Lower lobe of right lung (tissue), 2 donors: Measurements from ENCODE around the gene FMNL2. TPM values are rescaled to one million over a fixed set of nuclear protein-coding genes. Genes with fewer than 3 reads are reported as not detected.

Experiments used
- ATAC-seq, 2 donors: fragments of 200-7000 bp; cut with Tn5 transposase; one replicate each; pipeline ENCODE4 v1.9.1; 2020 to 2022; ENCODE audit warnings: mild to moderate bottlenecking in 2 of 2, moderate library complexity in 2 of 2
- DNase-seq: peaks from one replicate; pipeline ENCODE4 v3.0.0-alpha.2; 2020
- H3K27ac ChIP-seq: fragments of 200-600 bp; one replicate; pipeline ENCODE4 v1.8.0; 2022
- H3K27me3 ChIP-seq: fragments of 200-600 bp; one replicate; pipeline ENCODE4 v1.8.0; 2022; ENCODE audit warnings: low read depth
- H3K36me3 ChIP-seq: fragments of 200-600 bp; one replicate; pipeline ENCODE4 v1.8.0; 2022; ENCODE audit warnings: mild to moderate bottlenecking
- H3K4me1 ChIP-seq: fragments of 200-600 bp; one replicate; pipeline ENCODE4 v1.8.0; 2022
- H3K4me3 ChIP-seq: fragments of 200-600 bp; one replicate; pipeline ENCODE4 v1.8.0; 2022; ENCODE audit warnings: mild to moderate bottlenecking
- H3K9me3 ChIP-seq: fragments of 200-600 bp; one replicate; pipeline ENCODE4 v1.8.0; 2022
- CTCF ChIP-seq: fragments of 200-600 bp; IDR thresholded peaks from one replicate; pipeline ENCODE4 v1.8.0; 2022; ENCODE audit warnings: antibody characterized with exemption, mild to moderate bottlenecking
- intact Hi-C: fragments of 100-400 bp; cut with DNase I; formaldehyde crosslinking; loops from one replicate; pipeline ENCODE4 v1.11.0; 2022
- total RNA-seq: library from RNA; stranded (reverse); fragmentation: NEBNext Ultra II Directional; extraction: Animal tissue kit (Norgen Biotek cat#: 25700); gene quantifications from one replicate; pipeline ENCODE4 v1.2.1, GENCODE V29; 2021
- donor health status: DM: no; HTN: yes; CAD: no; lungs with severe emphysema.

The FMNL2 gene
- total RNA-seq, 1 donor from 2014 or later, result 77.9 TPM

GRCh38 chr2:152407806-152408205 is 72.8 kb downstream of the FMNL2 start:
- Histone ChIP-seq H3K27me3 (no peaks in the 10 kb centered on the region), H3K4me1 (peaks cover 73% of the 10 kb centered on the region), H3K27ac (no peak overlapping the region), H3K4me3 (no peak overlapping the region), H3K9me3 (no peaks in the 10 kb centered on the region), H3K36me3 (no peaks in the 10 kb centered on the region)
- no peak for ATAC-seq
- no peak for DNase-seq
- TF ChIP-seq CTCF, result no peak
- intact Hi-C loops, result no loop called here

- TF ChIP-seq CTCF, result no peak
- H3K36me3 ChIP-seq, result no peaks in the 10 kb centered on the region
- H3K27me3 ChIP-seq, result no peaks in the 10 kb centered on the region
- H3K4me3 ChIP-seq, result no peak overlapping the region
- DNase-seq, result no peak
- ATAC-seq, result no peak
- intact Hi-C loops, result no loop called here
- no peak overlapping the region for H3K27ac ChIP-seq
- H3K4me1 ChIP-seq, result peaks cover 69% of the 10 kb centered on the region
- H3K9me3 ChIP-seq, result no peaks in the 10 kb centered on the region
Observed at GRCh38 chr2:152408254-152408653, 73.3 kb downstream of the FMNL2 start.

GRCh38 chr2:152409386-152410164 is 74.6 kb downstream of the FMNL2 start:
- Histone ChIP-seq H3K9me3 (no peaks in the 10 kb centered on the region), H3K27ac (no peak overlapping the region), H3K4me3 (no peak overlapping the region), H3K27me3 (no peaks in the 10 kb centered on the region), H3K4me1 (peaks cover 57% of the 10 kb centered on the region), H3K36me3 (no peaks in the 10 kb centered on the region)
- intact Hi-C loops, result no loop called here
- ATAC-seq (no peak), DNase-seq (no peak)
- TF ChIP-seq CTCF, result no peak

- no peak for ATAC-seq
- DNase-seq, result no peak
- Histone ChIP-seq H3K27me3 (no peaks in the 10 kb centered on the region), H3K36me3 (no peaks in the 10 kb centered on the region), H3K9me3 (no peaks in the 10 kb centered on the region), H3K4me1 (peaks cover 55% of the 10 kb centered on the region), H3K4me3 (no peak overlapping the region), H3K27ac (no peak overlapping the region)
- no peak for TF ChIP-seq CTCF
- intact Hi-C loops, result no loop called here
Observed at GRCh38 chr2:152410165-152410597, 75.2 kb downstream of the FMNL2 start.

GRCh38 chr2:152411154-152411553 is 76.2 kb downstream of the FMNL2 start:
- Histone ChIP-seq H3K4me1 (peaks cover 49% of the 10 kb centered on the region), H3K36me3 (no peaks in the 10 kb centered on the region), H3K27me3 (no peaks in the 10 kb centered on the region), H3K9me3 (no peaks in the 10 kb centered on the region), H3K27ac (no peak overlapping the region), H3K4me3 (no peak overlapping the region)
- intact Hi-C loops, result no loop called here
- ATAC-seq (peak; percentile 30 to 65), DNase-seq (no peak)
- no peak for TF ChIP-seq CTCF
